Measurements from ENCODE around the gene MTUS2. TPM values are rescaled to one million over a fixed set of nuclear protein-coding genes. Genes with fewer than 3 reads are reported as not detected.
A peak's percentile ranks its signal among the peaks of the same experiment; 100 is the strongest.

MTUS2 gene
- total and polyA plus RNA-seq, 10 of the 15 experiments (the other 5 are each of a cell fraction or from before 2014, with no cell fraction given): under 0.01 to 0.05 (median 0.02) TPM; not detected in 6

GRCh38 chr13:29101409-29101808 is 281.3 kb downstream of the MTUS2 start:
- no TSS peak for BruUV-seq (replicated peaks)
- POLR2A ChIA-PET: no interaction called here
- Histone ChIP-seq H4K20me1 (ENCODE audit: control insufficient read depth, insufficient read depth) (no peaks in the 10 kb centered on the region), H3K79me2 (ENCODE audit: control insufficient read depth, insufficient read depth, low read length) (no peaks in the 10 kb centered on the region), H2AFZ (ENCODE audit: control insufficient read depth, low read depth, low read length) (no peak overlapping the region), H3K4me2 (ENCODE audit: control insufficient read depth, insufficient read depth) (no peak overlapping the region), H3K27ac (ENCODE audit: control insufficient read depth, insufficient read depth) (no peak overlapping the region), H3K9ac (ENCODE audit: control insufficient read depth, insufficient read depth, low read length) (no peak overlapping the region), H3K4me3 (no peak overlapping the region), H3K4me1 (ENCODE audit: control insufficient read depth, insufficient read depth, low read length) (no peaks in the 10 kb centered on the region), H3K27me3 (replicated peaks in 1 of 2; ENCODE audit: control insufficient read depth in 2 of 2, insufficient read depth in 2 of 2, low read length in 1 of 2) (no peaks in the 10 kb centered on the region), H3K36me3 (ENCODE audit: control insufficient read depth in 2 of 2, insufficient read depth in 2 of 2, low read length in 1 of 2) (no peaks in the 10 kb centered on the region; a peak in 1 of 4 replicates), H3K9me3 (replicated peaks; ENCODE audit: control insufficient read depth, insufficient read depth, low read length) (no peaks in the 10 kb centered on the region; the same call in 2 of the 3 replicates)
- TF ChIP-seq POU2F2 (IDR thresholded peaks at IDR 0.05; ENCODE audit: borderline replicate concordance, low read depth, low read length) (no peak), NFXL1 (IDR thresholded peaks at IDR 0.05; ENCODE audit: borderline replicate concordance) (no peak), GABPA (IDR thresholded peaks at IDR 0.05; ENCODE audit: low read depth) (no peak), SPI1 (IDR thresholded peaks at IDR 0.05; ENCODE audit: borderline replicate concordance, insufficient read depth, low read depth, low read length) (no peak), E2F8 (IDR thresholded peaks at IDR 0.05; ENCODE audit: low read depth, partially characterized antibody) (no peak), PKNOX1 (IDR thresholded peaks at IDR 0.05) (no peak), ZNF592 (IDR thresholded peaks at IDR 0.05) (no peak), RUNX3 (IDR thresholded peaks at IDR 0.05; ENCODE audit: low read length) (peak; percentile 35)
- ATAC-seq (no peak), FAIRE-seq (no peak), DNase-seq (ENCODE audit: low read depth, low spot score) (no peak)
- SMC1A ChIA-PET (ENCODE audit: uncharacterized antibody, unreplicated experiment): interaction anchor here (1.2 kb wide), 1 partner anchor 22 kb away, joined by 3 read pairs; no protein-coding TSS in a partner anchor
- intact Hi-C loops (cut with micrococcal nuclease; ENCODE audit: unreplicated experiment): no loop called here
- RAD21 ChIA-PET (ENCODE audit: unreplicated experiment): no interaction called here
- CTCF ChIA-PET: no interaction called here
- in situ Hi-C loops (cut with MboI): no loop called here
- WGBS (ENCODE audit: insufficient coverage, insufficient replicate concordance, low lambda C conversion rate, missing lambda C conversion rate): 0% methylated on average over 2 of the region's 2 CpGs
